HepG2 (cell line): ENCODE data around the gene CNTN5. TPM values are rescaled to one million over a fixed set of nuclear protein-coding genes. Genes with fewer than 3 reads are reported as not detected.

Experiments
- ATAC-seq: fragments of 200-7000 bp; cut with Tn5 transposase; 3 replicates; pipeline ENCODE4 v1.9.1; 2020; ENCODE audit warnings: mild to moderate bottlenecking, moderate library complexity
- BruUV-seq: library from RNA; stranded (reverse); fragments of 400-500 nt; replicated peaks from 2 replicates; lab custom pipeline; 2021; lab: Mats Ljungman, UMichigan
- CTCF ChIA-PET: fragments of 300-600 bp; formaldehyde crosslinking; extraction: SDS; loops from one replicate; lab custom pipeline; 2021; ENCODE audit warnings: low total read pairs, inconsistent platforms, low intra/inter-chr PET ratio; lab: Yijun Ruan, JAX
- POLR2A ChIA-PET: fragments of 350-600 bp; sonication (Branson Sonifier 250); formaldehyde crosslinking; loops from one replicate; lab custom pipeline; 2020; ENCODE audit warnings: antibody characterized with exemption, inconsistent platforms; lab: Yijun Ruan, JAX
- DNase-seq: peaks from one replicate; pipeline ENCODE4 v3.0.0-alpha.2; 2015; ENCODE audit warnings: low spot score
- FAIRE-seq: peaks from 3 replicates; lab custom pipeline; 2011; peaks lifted over from hg19 to GRCh38; lab: Jason Lieb, UNC
- H2AFZ ChIP-seq: one replicate; pipeline ENCODE4 v1.6.1; 2011; ENCODE audit warnings: low read length, inconsistent platforms
- H3K27ac ChIP-seq: fragments of 300-600 bp; 3 replicates; pipeline ENCODE4 v1.8.0; 2011; ENCODE audit warnings: mixed run types, mild to moderate bottlenecking, mixed read lengths, low read length, inconsistent platforms; ENCODE audit not compliant: insufficient read depth; ENCODE audit errors: extremely low read length
- H3K27me3 ChIP-seq, 2 experiments: fragments of 200-600 bp in 1 of 2; 2 replicates in 1 of 2; 3 replicates in 1 of 2; pipeline versions ENCODE4 v1.6.0 to v1.8.0; 2011; ENCODE audit warnings: low read length in 2 of 2, mild to moderate bottlenecking in 2 of 2, moderate library complexity in 2 of 2, inconsistent platforms in 1 of 2; ENCODE audit not compliant: insufficient read depth in 2 of 2, control insufficient read depth in 1 of 2
- H3K36me3 ChIP-seq, 2 experiments: fragments of 200-600 bp in 1 of 2; replicated peaks in 1 of 2; 2 replicates in 1 of 2; 3 replicates in 1 of 2; pipeline versions ENCODE4 v1.5.1 to v1.8.0; 2011; ENCODE audit warnings: low read length in 2 of 2, inconsistent platforms in 1 of 2; ENCODE audit not compliant: insufficient read depth in 2 of 2, control insufficient read depth in 1 of 2
- H3K4me1 ChIP-seq: 2 replicates; pipeline ENCODE4 v1.5.1; 2012; ENCODE audit warnings: low read length, inconsistent platforms; ENCODE audit not compliant: insufficient read depth
- H3K4me2 ChIP-seq: 2 replicates; pipeline ENCODE4 v1.6.0; 2011; ENCODE audit warnings: low read depth, low read length, inconsistent platforms
- H3K4me3 ChIP-seq, 3 experiments: fragments of 200-600 bp in 1 of 3; sonication (generic), shearing (Covaris generic) in 1 of 3; replicated peaks in 1 of 3; 2 replicates each; pipeline ENCODE4 v1.5.1; 2011 to 2016; ENCODE audit warnings: low read length in 3 of 3, inconsistent platforms in 2 of 3, low read depth in 2 of 3, mild to moderate bottlenecking in 2 of 3, control low read depth in 1 of 3, mixed read lengths in 1 of 3; ENCODE audit not compliant: insufficient read depth in 1 of 3
- H3K79me2 ChIP-seq: one replicate; pipeline ENCODE4 v1.6.1; 2011; ENCODE audit warnings: low read length, inconsistent platforms; ENCODE audit not compliant: insufficient read depth
- H3K9ac ChIP-seq: 2 replicates; pipeline ENCODE4 v1.6.0; 2011; ENCODE audit warnings: mild to moderate bottlenecking, low read depth, low read length, inconsistent platforms; ENCODE audit not compliant: insufficient read depth
- H3K9me3 ChIP-seq: 2 replicates; pipeline ENCODE4 v1.5.1; 2012; ENCODE audit warnings: mild to moderate bottlenecking, low read length
- H4K20me1 ChIP-seq: 2 replicates; pipeline ENCODE4 v1.6.0; 2011; ENCODE audit warnings: inconsistent platforms, mild to moderate bottlenecking, low read length, moderate library complexity; ENCODE audit not compliant: insufficient read depth
- CBX1 ChIP-seq: IDR thresholded peaks from one replicate; pipeline ENCODE4 v1.6.1; 2016; ENCODE audit warnings: antibody characterized with exemption, low read depth
- ETV6 ChIP-seq: sonication (generic); formaldehyde crosslinking; conservative IDR thresholded peaks from 2 replicates; pipeline ENCODE4 v1.4.0; 2020; ENCODE audit warnings: missing genetic modification reagents
- KAT7 ChIP-seq: IDR thresholded peaks from 2 replicates; pipeline ENCODE4 v1.6.1; 2018; ENCODE audit warnings: borderline replicate concordance, missing compliant biosample characterization
- MIER3 ChIP-seq: IDR thresholded peaks from 2 replicates; pipeline ENCODE4 v1.6.1; 2016; ENCODE audit warnings: missing compliant biosample characterization, borderline replicate concordance
- PCBP1 ChIP-seq: fragments of 200-400 bp; formaldehyde crosslinking; IDR thresholded peaks from 2 replicates; pipeline ENCODE4 v1.6.1; 2017; ENCODE audit warnings: mild to moderate bottlenecking, low read depth, low read length, borderline replicate concordance
- RBM39 ChIP-seq: fragments of 200-400 bp; formaldehyde crosslinking; IDR thresholded peaks from one replicate; pipeline ENCODE4 v1.6.1; 2018; ENCODE audit warnings: antibody characterized with exemption, mild to moderate bottlenecking, low read depth, low read length; ENCODE audit not compliant: poor library complexity, severe bottlenecking
- SETDB1 ChIP-seq: sonication (generic); formaldehyde crosslinking; IDR thresholded peaks from 2 replicates; pipeline ENCODE4 v1.5.1; 2020; ENCODE audit warnings: missing genetic modification reagents, mild to moderate bottlenecking, borderline replicate concordance
- TBX3 ChIP-seq: fragments of 450-650 bp; IDR thresholded peaks from 2 replicates; pipeline ENCODE4 v1.6.1; 2017; ENCODE audit warnings: antibody characterized with exemption, mild to moderate bottlenecking, inconsistent platforms, borderline replicate concordance
- ZMYM2 ChIP-seq: sonication (generic); formaldehyde crosslinking; IDR thresholded peaks from 2 replicates; pipeline ENCODE4 v1.8.0; 2022; ENCODE audit warnings: mild to moderate bottlenecking, missing genetic modification reagents
- ZNF543 ChIP-seq: sonication (generic); formaldehyde crosslinking; IDR thresholded peaks from 2 replicates; pipeline ENCODE4 v1.4.0; 2020; ENCODE audit warnings: mild to moderate bottlenecking, missing genetic modification reagents
- ZNF746 ChIP-seq: sonication (generic); formaldehyde crosslinking; IDR thresholded peaks from 2 replicates; pipeline ENCODE4 v1.8.0; 2022; ENCODE audit warnings: mild to moderate bottlenecking, missing genetic modification reagents
- ZNF879 ChIP-seq: sonication (generic); formaldehyde crosslinking; IDR thresholded peaks from 2 replicates; pipeline ENCODE4 v1.8.1; 2023; ENCODE audit warnings: missing genetic modification reagents
- WGBS: methylation state at CpG from one replicate; pipeline ENCODE4 v1.1.6; 2017; ENCODE audit warnings: low lambda C conversion rate; 5-methylcytosine and 5-hydroxymethylcytosine counted together
- in situ Hi-C: cut with HindIII; loops from 2 replicates; pipeline ENCODE4 v1.10.0; 2017; ENCODE audit warnings: low pct_unique_long_range_greater_than_20kb; ENCODE audit not compliant: extremely low pct_ligation_motif_present
- intact Hi-C: fragments of 100-400 bp; cut with micrococcal nuclease; formaldehyde crosslinking; loops from one replicate; pipeline ENCODE4 v1.10.0; 2022; ENCODE audit not compliant: unreplicated experiment
- polyA plus RNA-seq, 8 experiments: library from polyadenylated mRNA; depleted of rRNA in 3 of 8; stranded (reverse) in 7 of 8; unstranded in 1 of 8; fragments of >200 nt; fragmentation: Illumina TruSeq in 4 of 8; extraction: Trizol in 4 of 8; gene quantifications; 2 replicates each; pipeline versions ENCODE4 v1.2.1 to v1.2.3, GENCODE V29; 2011 to 2016; ENCODE audit warnings: low read depth in 4 of 8, missing spikeins in 1 of 8, mixed read lengths in 1 of 8; ENCODE audit not compliant: insufficient read depth in 1 of 8
- total RNA-seq, 5 experiments: library from RNA; depleted of rRNA; stranded (reverse); fragments of >200 nt; fragmentation: Illumina TruSeq; extraction: Trizol; gene quantifications; 2 replicates each; pipeline ENCODE4 v1.2.3, GENCODE V29; 2016; ENCODE audit warnings: low read depth in 1 of 5
- TF ChIP-seq, protein P1 (sequence below): sonication (generic); formaldehyde crosslinking; IDR thresholded peaks from 2 replicates; pipeline ENCODE4 v1.8.0; 2022; ENCODE audit warnings: mild to moderate bottlenecking, missing genetic modification reagents
- TF ChIP-seq, protein P2 (sequence below): sonication (generic); formaldehyde crosslinking; IDR thresholded peaks from 2 replicates; pipeline ENCODE4 v1.4.0; 2020; ENCODE audit warnings: missing genetic modification reagents
- TF ChIP-seq, protein P3 (sequence below): sonication (generic); formaldehyde crosslinking; IDR thresholded peaks from 2 replicates; pipeline ENCODE4 v1.4.0; 2020; ENCODE audit warnings: missing genetic modification reagents, low read depth, mild to moderate bottlenecking, borderline replicate concordance
- TF ChIP-seq, protein P4 (sequence below): sonication (generic); formaldehyde crosslinking; IDR thresholded peaks from 2 replicates; pipeline ENCODE4 v1.4.0; 2020; ENCODE audit warnings: missing genetic modification reagents
- TF ChIP-seq, protein P5 (sequence below): sonication (generic); formaldehyde crosslinking; IDR thresholded peaks from 2 replicates; pipeline ENCODE4 v1.4.0; 2020; ENCODE audit warnings: missing genetic modification reagents, mild to moderate bottlenecking, borderline replicate concordance

Gene CNTN5
- total and polyA plus RNA-seq, 2 of the 13 experiments (the other 11 are each of a cell fraction or from before 2014, with no cell fraction given): not detected

DNA sequence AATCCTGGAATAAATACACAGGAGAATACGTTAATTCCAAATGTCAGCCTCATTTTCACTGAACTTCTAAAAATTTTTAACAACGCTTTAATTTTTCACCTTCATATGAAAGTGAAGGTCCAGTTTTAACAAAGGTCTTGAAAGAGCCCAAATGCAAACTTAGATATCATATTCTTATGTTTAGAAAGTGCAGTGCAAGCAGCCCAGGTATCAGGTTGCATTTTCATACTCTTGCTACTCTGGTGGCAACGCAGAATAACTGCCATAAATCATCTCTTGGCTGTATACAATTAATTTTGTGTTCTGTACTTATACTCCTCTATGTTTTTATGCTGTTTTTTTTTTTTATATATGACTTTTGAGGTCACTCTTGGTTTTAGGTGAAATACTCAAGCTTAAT, 1169.6 kb downstream of the CNTN5 start (continued):
- TF ChIP-seq, protein P1, sequence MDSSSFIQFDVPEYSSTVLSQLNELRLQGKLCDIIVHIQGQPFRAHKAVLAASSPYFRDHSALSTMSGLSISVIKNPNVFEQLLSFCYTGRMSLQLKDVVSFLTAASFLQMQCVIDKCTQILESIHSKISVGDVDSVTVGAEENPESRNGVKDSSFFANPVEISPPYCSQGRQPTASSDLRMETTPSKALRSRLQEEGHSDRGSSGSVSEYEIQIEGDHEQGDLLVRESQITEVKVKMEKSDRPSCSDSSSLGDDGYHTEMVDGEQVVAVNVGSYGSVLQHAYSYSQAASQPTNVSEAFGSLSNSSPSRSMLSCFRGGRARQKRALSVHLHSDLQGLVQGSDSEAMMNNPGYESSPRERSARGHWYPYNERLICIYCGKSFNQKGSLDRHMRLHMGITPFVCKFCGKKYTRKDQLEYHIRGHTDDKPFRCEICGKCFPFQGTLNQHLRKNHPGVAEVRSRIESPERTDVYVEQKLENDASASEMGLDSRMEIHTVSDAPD (CRISPR knock-in tag): no peak
- TF ChIP-seq TBX3: no peak
- no peak for TF ChIP-seq RBM39
- no peak for TF ChIP-seq ZNF879 (CRISPR knock-in tag)
- TF ChIP-seq, protein P2, sequence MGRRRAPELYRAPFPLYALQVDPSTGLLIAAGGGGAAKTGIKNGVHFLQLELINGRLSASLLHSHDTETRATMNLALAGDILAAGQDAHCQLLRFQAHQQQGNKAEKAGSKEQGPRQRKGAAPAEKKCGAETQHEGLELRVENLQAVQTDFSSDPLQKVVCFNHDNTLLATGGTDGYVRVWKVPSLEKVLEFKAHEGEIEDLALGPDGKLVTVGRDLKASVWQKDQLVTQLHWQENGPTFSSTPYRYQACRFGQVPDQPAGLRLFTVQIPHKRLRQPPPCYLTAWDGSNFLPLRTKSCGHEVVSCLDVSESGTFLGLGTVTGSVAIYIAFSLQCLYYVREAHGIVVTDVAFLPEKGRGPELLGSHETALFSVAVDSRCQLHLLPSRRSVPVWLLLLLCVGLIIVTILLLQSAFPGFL: no peak
- no peak for TF ChIP-seq ZNF543 (CRISPR knock-in tag)
- no peak for TF ChIP-seq ZNF746 (CRISPR knock-in tag)
- TF ChIP-seq, protein P3, sequence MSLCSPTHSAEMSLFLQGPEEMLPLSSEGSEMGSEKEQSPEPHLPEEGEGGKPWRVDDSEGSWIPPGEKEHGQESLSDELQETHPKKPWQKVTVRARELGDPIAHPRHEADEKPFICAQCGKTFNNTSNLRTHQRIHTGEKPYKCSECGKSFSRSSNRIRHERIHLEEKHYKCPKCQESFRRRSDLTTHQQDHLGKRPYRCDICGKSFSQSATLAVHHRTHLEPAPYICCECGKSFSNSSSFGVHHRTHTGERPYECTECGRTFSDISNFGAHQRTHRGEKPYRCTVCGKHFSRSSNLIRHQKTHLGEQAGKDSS: no peak
- no peak for TF ChIP-seq KAT7

DNA sequence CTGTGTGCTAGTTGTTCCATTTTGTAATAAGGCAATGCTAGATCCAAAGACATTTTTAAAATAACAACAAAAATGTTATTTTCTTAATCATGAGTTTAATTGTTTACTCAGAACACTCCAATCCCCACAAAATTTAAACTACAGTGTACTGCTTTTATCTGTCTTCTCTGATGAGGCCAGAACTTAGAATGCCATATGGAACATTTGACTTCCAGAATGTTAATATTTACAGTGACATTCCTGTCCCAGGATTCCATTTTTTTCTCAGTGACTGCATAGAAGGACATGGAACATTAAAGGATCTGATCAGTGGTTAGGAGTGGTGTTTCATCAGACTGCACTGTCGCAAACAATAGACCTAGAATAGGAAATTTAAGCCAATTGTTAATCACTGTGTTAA, 1171.4 kb downstream of the CNTN5 start:
- ChIA-PET POLR2A (no interaction called here), CTCF (no interaction called here)
- Histone ChIP-seq H3K9me3 (no peaks in the 10 kb centered on the region), H3K4me1 (no peaks in the 10 kb centered on the region), H3K36me3 (no peaks in the 10 kb centered on the region), H3K79me2 (no peaks in the 10 kb centered on the region), H3K4me3 (no peak overlapping the region), H3K27me3 (no peaks in the 10 kb centered on the region), H3K4me2 (no peak overlapping the region), H3K9ac (no peak overlapping the region), H3K27ac (no peak overlapping the region), H4K20me1 (no peaks in the 10 kb centered on the region), H2AFZ (no peak overlapping the region)
- FAIRE-seq: no peak
- intact Hi-C loops: no loop called here
- in situ Hi-C loops: no loop called here
- no peak for ATAC-seq
- no peak for DNase-seq
- 53% methylated on average over 1 of the region's 1 CpG for WGBS
- no TSS peak for BruUV-seq
- no peak for TF ChIP-seq ZMYM2 (CRISPR knock-in tag)
- no peak for TF ChIP-seq MIER3 (CRISPR knock-in tag)
- TF ChIP-seq PCBP1: no peak
- no peak for TF ChIP-seq SETDB1 (CRISPR knock-in tag)
- TF ChIP-seq, protein P4, sequence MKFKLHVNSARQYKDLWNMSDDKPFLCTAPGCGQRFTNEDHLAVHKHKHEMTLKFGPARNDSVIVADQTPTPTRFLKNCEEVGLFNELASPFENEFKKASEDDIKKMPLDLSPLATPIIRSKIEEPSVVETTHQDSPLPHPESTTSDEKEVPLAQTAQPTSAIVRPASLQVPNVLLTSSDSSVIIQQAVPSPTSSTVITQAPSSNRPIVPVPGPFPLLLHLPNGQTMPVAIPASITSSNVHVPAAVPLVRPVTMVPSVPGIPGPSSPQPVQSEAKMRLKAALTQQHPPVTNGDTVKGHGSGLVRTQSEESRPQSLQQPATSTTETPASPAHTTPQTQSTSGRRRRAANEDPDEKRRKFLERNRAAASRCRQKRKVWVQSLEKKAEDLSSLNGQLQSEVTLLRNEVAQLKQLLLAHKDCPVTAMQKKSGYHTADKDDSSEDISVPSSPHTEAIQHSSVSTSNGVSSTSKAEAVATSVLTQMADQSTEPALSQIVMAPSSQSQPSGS (CRISPR knock-in tag): no peak
- TF ChIP-seq, protein P5, sequence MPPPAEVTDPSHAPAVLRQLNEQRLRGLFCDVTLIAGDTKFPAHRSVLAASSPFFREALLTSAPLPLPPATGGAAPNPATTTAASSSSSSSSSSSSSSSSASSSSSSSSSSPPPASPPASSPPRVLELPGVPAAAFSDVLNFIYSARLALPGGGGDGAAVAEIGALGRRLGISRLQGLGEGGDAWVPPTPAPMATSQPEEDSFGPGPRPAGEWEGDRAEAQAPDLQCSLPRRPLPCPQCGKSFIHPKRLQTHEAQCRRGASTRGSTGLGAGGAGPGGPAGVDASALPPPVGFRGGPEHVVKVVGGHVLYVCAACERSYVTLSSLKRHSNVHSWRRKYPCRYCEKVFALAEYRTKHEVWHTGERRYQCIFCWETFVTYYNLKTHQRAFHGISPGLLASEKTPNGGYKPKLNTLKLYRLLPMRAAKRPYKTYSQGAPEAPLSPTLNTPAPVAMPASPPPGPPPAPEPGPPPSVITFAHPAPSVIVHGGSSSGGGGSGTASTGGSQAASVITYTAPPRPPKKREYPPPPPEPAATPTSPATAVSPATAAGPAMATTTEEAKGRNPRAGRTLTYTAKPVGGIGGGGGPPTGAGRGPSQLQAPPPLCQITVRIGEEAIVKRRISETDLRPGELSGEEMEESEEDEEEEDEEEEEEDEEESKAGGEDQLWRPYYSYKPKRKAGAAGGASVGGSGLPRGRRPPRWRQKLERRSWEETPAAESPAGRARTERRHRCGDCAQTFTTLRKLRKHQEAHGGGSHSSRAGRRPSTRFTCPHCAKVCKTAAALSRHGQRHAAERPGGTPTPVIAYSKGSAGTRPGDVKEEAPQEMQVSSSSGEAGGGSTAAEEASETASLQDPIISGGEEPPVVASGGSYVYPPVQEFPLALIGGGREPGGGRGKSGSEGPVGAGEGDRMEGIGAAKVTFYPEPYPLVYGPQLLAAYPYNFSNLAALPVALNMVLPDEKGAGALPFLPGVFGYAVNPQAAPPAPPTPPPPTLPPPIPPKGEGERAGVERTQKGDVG: no peak
- TF ChIP-seq CBX1: no peak
- TF ChIP-seq ETV6 (CRISPR knock-in tag): no peak
